ENCODE data around the gene TSPAN32.

Gene TSPAN32

GRCh38 chr11:2268729-2269600 lies 32.8 kb upstream of the TSPAN32 start:
- no peak for TF ChIP-seq CTCF (IDR thresholded peaks at IDR 0.05)

- TF ChIP-seq CTCF (IDR thresholded peaks at IDR 0.05) = peak; percentile 70
Measured at GRCh38 chr11:2269601-2270321, 32.1 kb upstream of the TSPAN32 start.

- TF ChIP-seq CTCF (IDR thresholded peaks at IDR 0.05) = no peak
Measured at GRCh38 chr11:2270322-2271076, 31.3 kb upstream of the TSPAN32 start, which contains the start of gene ASCL2. Gene ASCL2 (minus strand): TSS chr11:2270588. CDS start chr11:2270332, 256 bp downstream.

GRCh38 chr11:2271077-2271326 lies 30.8 kb upstream of the TSPAN32 start:
- no peak for TF ChIP-seq CTCF (IDR thresholded peaks at IDR 0.05)

- no peak for TF ChIP-seq CTCF (IDR thresholded peaks at IDR 0.05)
Measured at GRCh38 chr11:2271327-2272227, 30.2 kb upstream of the TSPAN32 start.

- no peak for TF ChIP-seq CTCF (IDR thresholded peaks at IDR 0.05)
Measured at GRCh38 chr11:2272228-2272945, 29.4 kb upstream of the TSPAN32 start.
